ENCODE results near the gene CD101. TPM values are rescaled to one million over a fixed set of nuclear protein-coding genes. Genes with fewer than 3 reads are reported as not detected.

Gene CD101
- 0.10 TPM for total RNA-seq (ENCODE audit: unreplicated experiment)
- long read RNA-seq: 0 reads

DNA sequence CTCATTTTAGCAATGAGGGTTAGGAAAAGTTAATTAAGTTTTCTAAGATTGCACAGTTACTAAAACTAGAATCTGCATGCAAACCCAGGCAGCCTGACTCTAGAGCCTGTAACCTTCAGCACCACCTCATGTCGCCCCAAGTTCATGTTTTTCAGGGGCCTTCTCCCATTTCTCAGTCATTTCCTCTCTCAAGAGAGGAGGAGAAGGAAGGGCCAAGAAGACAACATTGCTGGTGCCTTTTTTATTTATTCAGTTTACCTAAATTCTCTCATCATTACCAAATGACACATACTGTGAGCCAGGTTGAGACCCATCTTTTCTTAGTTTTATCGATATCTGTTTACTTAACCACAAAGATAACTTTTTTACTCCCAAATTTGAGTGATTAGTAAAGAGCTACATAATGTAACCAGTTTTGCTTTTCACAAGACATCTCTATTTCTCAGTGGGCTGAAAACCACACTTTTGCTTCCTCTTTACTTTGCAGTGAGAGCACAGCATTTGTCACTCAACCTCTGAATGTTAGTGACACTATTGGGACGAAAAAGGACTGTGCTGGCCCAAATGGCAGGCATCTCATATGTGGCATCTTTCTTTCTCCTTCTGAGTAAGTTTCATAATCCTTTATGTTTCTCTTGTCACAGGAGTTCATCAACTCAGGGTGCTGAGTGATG lies at the start of gene CD101:
TSS of gene CD101 (plus strand) at position 507 of the 674 bp plus-strand sequence. CDS start at position 565, 58 bp downstream.
- no peak for DNase-seq (ENCODE audit: low spot score)
- no peak for TF ChIP-seq CTCF (IDR thresholded peaks at IDR 0.05; ENCODE audit: unreplicated experiment)
- Mint-ChIP-seq H3K9me3 (ENCODE audit: unreplicated experiment) (no peaks in the 10 kb centered on the region), H3K4me3 (ENCODE audit: unreplicated experiment) (no peak within 1 kb of the TSS), H3K27me3 (ENCODE audit: unreplicated experiment) (no peaks in the 10 kb centered on the region), H3K27ac (ENCODE audit: unreplicated experiment) (no peak within 1 kb of the TSS), H3K36me3 (ENCODE audit: low read depth, unreplicated experiment) (no peaks in the 10 kb centered on the region), H3K4me1 (ENCODE audit: unreplicated experiment) (peaks cover 5% of the 10 kb centered on the region)

GRCh38 chr1:116952738-116953275 lies 48.8 kb upstream of the CD101 start:
- Mint-ChIP-seq H3K27ac (ENCODE audit: unreplicated experiment) (no peak overlapping the region), H3K27me3 (ENCODE audit: unreplicated experiment) (no peaks in the 10 kb centered on the region), H3K9me3 (ENCODE audit: unreplicated experiment) (no peaks in the 10 kb centered on the region)

DNA sequence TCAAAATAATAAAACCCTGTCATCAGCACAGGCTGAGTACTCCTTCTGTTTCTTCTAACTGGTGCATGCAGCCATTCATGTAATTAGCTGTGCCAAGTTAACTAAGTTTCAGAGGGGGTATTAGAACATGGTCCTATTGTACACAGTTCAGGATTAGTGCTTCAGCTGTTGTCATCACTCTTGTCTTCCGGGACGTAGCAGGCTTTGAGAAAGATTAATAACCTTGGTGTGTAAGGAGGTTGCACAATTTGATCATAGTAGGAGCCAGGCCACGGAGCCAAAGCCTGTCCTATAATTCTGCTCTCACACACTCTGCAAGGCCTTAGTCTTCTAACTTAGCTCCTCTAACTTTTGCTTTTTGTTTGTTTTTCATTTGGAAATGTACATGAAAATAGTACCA lies 47.1 kb upstream of the CD101 start:
- H3K27ac Mint-ChIP-seq (ENCODE audit: unreplicated experiment): no peak overlapping the region
- DNase-seq (ENCODE audit: low spot score): no peak
- H3K4me3 Mint-ChIP-seq (ENCODE audit: unreplicated experiment): no peak overlapping the region
- H3K27me3 Mint-ChIP-seq (ENCODE audit: unreplicated experiment): no peaks in the 10 kb centered on the region
- peaks cover 6% of the 10 kb centered on the region for H3K4me1 Mint-ChIP-seq (ENCODE audit: unreplicated experiment)
- H3K36me3 Mint-ChIP-seq (ENCODE audit: low read depth, unreplicated experiment): peaks cover 4% of the 10 kb centered on the region
- H3K9me3 Mint-ChIP-seq (ENCODE audit: unreplicated experiment): no peaks in the 10 kb centered on the region
- TF ChIP-seq CTCF (IDR thresholded peaks at IDR 0.05; ENCODE audit: unreplicated experiment): no peak

More at GRCh38 chr1:116952738-116953275, 48.8 kb upstream of the CD101 start:
- Mint-ChIP-seq H3K4me3 (ENCODE audit: unreplicated experiment) (no peak overlapping the region), H3K36me3 (ENCODE audit: low read depth, unreplicated experiment) (peaks cover 4% of the 10 kb centered on the region), H3K4me1 (ENCODE audit: unreplicated experiment) (peaks cover 6% of the 10 kb centered on the region)
- no peak for DNase-seq (ENCODE audit: low spot score)
- TF ChIP-seq CTCF (IDR thresholded peaks at IDR 0.05; ENCODE audit: unreplicated experiment): no peak

DNA sequence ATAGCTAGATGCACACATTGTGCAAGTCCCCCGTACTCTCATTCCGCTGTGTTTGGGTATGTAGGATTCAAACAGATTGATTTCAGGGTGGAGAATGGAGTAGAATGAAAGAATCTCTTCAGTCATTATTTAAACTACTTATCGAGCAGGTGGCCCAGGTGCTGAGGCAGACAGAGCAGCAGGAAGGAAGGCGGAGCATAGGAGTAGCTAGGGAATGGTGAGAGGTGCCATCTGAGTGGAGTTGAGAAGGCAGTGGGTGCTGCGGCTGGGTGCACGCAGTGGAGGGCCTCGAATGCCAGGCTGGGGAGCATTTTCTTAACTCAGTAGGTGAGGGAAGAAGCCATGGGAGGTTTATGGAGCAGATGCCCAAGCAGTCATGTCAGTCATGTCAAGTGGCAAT lies 45.2 kb upstream of the CD101 start:
- no peak overlapping the region for H3K4me3 Mint-ChIP-seq (ENCODE audit: unreplicated experiment)

More for the DNA sequence above, 45.2 kb upstream of the CD101 start:
- no peak for DNase-seq (ENCODE audit: low spot score)
- no peak for TF ChIP-seq CTCF (IDR thresholded peaks at IDR 0.05; ENCODE audit: unreplicated experiment)
- Mint-ChIP-seq H3K36me3 (ENCODE audit: low read depth, unreplicated experiment) (no peaks in the 10 kb centered on the region), H3K4me1 (ENCODE audit: unreplicated experiment) (no peaks in the 10 kb centered on the region), H3K27me3 (ENCODE audit: unreplicated experiment) (peaks cover 4% of the 10 kb centered on the region), H3K9me3 (ENCODE audit: unreplicated experiment) (no peaks in the 10 kb centered on the region), H3K27ac (ENCODE audit: unreplicated experiment) (no peak overlapping the region)

Data from endothelial cell (in vitro differentiated cells).